Activated CD4-positive, alpha-beta T cell treated with anti-CD3 and anti-CD28 coated beads, Interleukin-2, amount 50 U/mL, for 16 hours (primary cell): Measurements from ENCODE around the gene PRSS37.
"Not testable (repeated sequence)": the region's sequence is repeated elsewhere in the genome, so short reads cannot be mapped to it uniquely, and the experiment has no call there.

ENCODE experiments used
- DNase-seq: peaks from one replicate; pipeline ENCODE4 v3.0.0-alpha.2; 2020

PRSS37 gene

GRCh38 chr7:141841385-141841784 lies at the start of gene PRSS37:
Gene PRSS37 (minus strand): TSS chr7:141841485. CDS start chr7:141841049, 436 bp downstream.
- no peak for DNase-seq

GRCh38 chr7:141889321-141889720 lies 48.0 kb upstream of the PRSS37 start:
- DNase-seq: no peak

- DNase-seq: peak; percentile 0
Observed at GRCh38 chr7:141884539-141885225, 43.4 kb upstream of the PRSS37 start.

- no peak for DNase-seq
Observed at GRCh38 chr7:141880960-141881359, 39.7 kb upstream of the PRSS37 start.

- DNase-seq: no peak
Observed at GRCh38 chr7:141877365-141877764, 36.1 kb upstream of the PRSS37 start.

- no peak for DNase-seq
Observed at GRCh38 chr7:141876371-141876770, 35.1 kb upstream of the PRSS37 start.

- DNase-seq: no peak
Observed at GRCh38 chr7:141875453-141875852, 34.2 kb upstream of the PRSS37 start.

- no peak for DNase-seq
Observed at GRCh38 chr7:141874787-141875186, 33.5 kb upstream of the PRSS37 start.

- DNase-seq: no peak
Observed at GRCh38 chr7:141872931-141873330, 31.6 kb upstream of the PRSS37 start.

- DNase-seq: no peak
Observed at GRCh38 chr7:141866974-141867373, 25.7 kb upstream of the PRSS37 start.

GRCh38 chr7:141864765-141865447 lies 23.6 kb upstream of the PRSS37 start:
- no peak for DNase-seq

- DNase-seq: no peak
Observed at GRCh38 chr7:141860207-141860606, 18.9 kb upstream of the PRSS37 start.

- DNase-seq: no peak
Observed at GRCh38 chr7:141847996-141848395, 6.7 kb upstream of the PRSS37 start.

- no peak for DNase-seq
Observed at GRCh38 chr7:141844256-141844655, 3.0 kb upstream of the PRSS37 start.

GRCh38 chr7:141842904-141843303 lies 1.6 kb upstream of the PRSS37 start:
- no peak for DNase-seq

GRCh38 chr7:141840708-141841107 lies 577 bp downstream of the PRSS37 start:
- DNase-seq: no peak

GRCh38 chr7:141839256-141839655 lies 2.0 kb downstream of the PRSS37 start:
- no peak for DNase-seq

GRCh38 chr7:141838581-141838980 lies 2.7 kb downstream of the PRSS37 start:
- no peak for DNase-seq

GRCh38 chr7:141837683-141838082 lies 3.6 kb downstream of the PRSS37 start:
- no peak for DNase-seq

GRCh38 chr7:141822432-141822831 lies 18.9 kb downstream of the PRSS37 start:
- not testable (repeated sequence) for DNase-seq

- no peak for DNase-seq
Observed at GRCh38 chr7:141820067-141820466, 21.2 kb downstream of the PRSS37 start.

- DNase-seq: no peak
Observed at GRCh38 chr7:141792526-141792925, 48.8 kb downstream of the PRSS37 start.

GRCh38 chr7:141789917-141790316 lies 51.4 kb downstream of the PRSS37 start, which contains the start of gene TAS2R5:
Gene TAS2R5 (plus strand): TSS chr7:141790217. CDS start chr7:141790362, 145 bp downstream.
- DNase-seq: no peak

GRCh38 chr7:141788296-141788695 lies 53.0 kb downstream of the PRSS37 start:
- DNase-seq: no peak
